Measurements from ENCODE around the gene AKIRIN1.

- TF ChIP-seq CTCF (IDR thresholded peaks at IDR 0.05) (no peak), ZFX (IDR thresholded peaks at IDR 0.05; ENCODE audit: borderline replicate concordance) (no peak)
These were observed 32.1 kb downstream of the AKIRIN1 start for GRCh38 chr1:39023140-39023539.

Measured in 22Rv1 (cell line).